HG03175 (cell line): ENCODE data around the gene LARP1.
"Not testable (repeated sequence)": the region's sequence is repeated elsewhere in the genome, so short reads cannot be mapped to it uniquely, and the experiment has no call there.

Source experiments
- ATAC-seq: cut with Tn5 transposase; IDR thresholded peaks from one replicate; pipeline ENCODE4 v1.9.1; 2021; ENCODE audit warnings: mild to moderate bottlenecking, moderate library complexity; ENCODE audit not compliant: unreplicated experiment

The LARP1 gene

DNA sequence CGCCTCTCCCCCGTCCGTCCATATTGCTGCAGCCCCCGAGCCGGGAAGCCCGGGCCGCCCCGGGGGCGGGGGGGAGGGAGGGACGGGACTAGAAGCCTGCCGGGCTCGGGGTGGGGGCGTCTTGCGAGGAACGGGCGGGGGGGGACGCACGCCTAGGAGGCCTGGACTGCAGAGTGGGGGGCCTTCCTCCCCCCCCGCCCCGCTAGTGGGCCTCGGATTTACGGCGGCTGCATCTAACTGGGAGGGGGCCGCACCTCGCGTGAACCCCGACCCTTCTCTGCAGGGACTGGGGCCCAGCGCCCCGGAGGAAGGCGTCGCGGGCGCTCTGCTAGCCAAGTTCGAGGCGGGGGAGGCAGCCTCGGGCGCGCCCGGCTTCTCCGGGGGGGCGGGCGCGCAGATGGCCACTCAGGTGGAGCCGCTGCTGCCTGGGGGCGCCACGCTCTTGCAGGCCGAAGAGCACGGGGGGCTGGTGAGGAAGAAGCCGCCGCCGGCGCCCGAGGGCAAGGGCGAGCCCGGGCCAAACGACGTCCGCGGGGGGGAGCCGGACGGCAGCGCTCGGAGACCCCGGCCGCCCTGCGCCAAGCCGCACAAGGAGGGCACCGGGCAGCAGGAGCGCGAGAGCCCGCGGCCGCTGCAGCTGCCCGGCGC is at the start of gene LARP1:
Gene LARP1, plus strand, starts transcription at position 17 of the 648 bp plus-strand sequence. Its CDS starts 381 bp downstream, at position 398.
- ATAC-seq, result peak; percentile 8

DNA sequence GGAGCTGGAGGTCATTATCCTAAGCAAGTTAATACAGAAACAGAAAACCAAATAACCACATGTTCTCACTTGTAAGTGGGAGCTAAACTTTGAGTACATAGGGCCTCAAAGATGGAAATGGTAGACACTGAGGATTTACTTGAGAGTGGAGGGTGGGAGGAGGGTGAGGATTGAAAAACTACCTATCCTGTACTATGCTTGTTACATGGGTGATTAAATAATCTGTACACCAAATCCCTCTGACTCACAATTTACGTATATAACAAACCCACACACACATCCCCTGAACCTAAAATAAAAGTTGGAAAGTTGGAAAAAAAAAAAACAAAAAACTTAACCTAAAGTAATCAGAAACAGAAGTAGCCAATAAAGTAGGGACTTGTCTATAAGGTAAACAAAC is 48.8 kb upstream of the LARP1 start:
- ATAC-seq, result no peak

DNA sequence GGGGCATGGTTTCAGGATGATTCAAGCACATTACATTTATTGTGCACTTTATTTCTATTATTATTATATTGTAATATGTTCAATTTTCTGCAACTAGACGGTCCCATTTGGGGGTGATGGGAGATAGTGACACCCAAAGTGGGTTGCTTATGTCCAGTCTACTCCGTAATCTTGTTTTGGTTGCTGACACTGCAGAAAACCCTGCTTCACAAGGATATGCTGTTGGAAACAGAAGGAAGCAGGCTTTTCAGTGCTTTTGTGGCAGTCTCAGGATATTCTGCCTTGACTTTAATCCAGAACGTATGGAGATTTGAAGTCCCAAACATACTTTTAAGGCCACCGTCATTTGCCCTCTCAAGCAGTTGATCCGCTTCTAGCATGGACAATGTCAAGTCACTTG is 47.5 kb upstream of the LARP1 start:
- ATAC-seq, result no peak

DNA sequence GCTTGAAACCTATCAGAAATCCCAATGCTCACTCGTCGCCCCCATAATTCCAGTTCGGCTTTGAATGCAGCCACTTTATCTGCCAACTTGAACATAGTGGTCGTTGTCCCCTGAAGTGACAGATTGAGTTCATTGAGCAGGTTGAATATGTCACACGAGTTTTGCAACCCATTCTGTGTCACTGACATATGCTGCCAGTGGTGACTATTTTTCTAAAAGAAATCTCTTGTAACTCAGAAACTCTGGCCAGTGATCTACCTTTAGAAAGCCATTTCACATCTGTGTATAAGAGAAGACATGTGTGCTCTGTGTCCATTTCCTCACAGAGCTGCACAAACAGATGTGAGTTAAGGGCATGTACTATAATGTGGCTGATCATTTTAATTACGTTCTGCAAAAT is 47.0 kb upstream of the LARP1 start:
- no peak for ATAC-seq

DNA sequence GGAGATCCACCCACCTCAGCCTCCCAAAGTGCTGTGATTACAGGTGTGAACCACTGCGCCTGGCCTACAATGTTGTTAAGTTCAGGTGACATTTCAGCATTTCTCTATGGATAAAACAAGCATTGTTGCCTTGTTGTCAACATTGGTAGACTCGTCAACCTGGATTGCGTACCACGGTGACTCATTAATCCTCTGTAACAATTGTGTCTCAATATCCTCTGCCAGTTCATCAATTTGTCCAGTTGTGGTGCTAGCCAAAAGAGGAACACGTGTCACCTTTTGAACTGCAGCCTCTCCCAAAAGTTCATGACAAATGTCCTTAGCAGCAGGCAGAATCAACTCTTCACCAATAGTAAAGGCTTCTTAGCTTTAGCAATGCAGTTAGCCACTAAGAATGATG is 46.3 kb upstream of the LARP1 start:
- ATAC-seq, result no peak

DNA sequence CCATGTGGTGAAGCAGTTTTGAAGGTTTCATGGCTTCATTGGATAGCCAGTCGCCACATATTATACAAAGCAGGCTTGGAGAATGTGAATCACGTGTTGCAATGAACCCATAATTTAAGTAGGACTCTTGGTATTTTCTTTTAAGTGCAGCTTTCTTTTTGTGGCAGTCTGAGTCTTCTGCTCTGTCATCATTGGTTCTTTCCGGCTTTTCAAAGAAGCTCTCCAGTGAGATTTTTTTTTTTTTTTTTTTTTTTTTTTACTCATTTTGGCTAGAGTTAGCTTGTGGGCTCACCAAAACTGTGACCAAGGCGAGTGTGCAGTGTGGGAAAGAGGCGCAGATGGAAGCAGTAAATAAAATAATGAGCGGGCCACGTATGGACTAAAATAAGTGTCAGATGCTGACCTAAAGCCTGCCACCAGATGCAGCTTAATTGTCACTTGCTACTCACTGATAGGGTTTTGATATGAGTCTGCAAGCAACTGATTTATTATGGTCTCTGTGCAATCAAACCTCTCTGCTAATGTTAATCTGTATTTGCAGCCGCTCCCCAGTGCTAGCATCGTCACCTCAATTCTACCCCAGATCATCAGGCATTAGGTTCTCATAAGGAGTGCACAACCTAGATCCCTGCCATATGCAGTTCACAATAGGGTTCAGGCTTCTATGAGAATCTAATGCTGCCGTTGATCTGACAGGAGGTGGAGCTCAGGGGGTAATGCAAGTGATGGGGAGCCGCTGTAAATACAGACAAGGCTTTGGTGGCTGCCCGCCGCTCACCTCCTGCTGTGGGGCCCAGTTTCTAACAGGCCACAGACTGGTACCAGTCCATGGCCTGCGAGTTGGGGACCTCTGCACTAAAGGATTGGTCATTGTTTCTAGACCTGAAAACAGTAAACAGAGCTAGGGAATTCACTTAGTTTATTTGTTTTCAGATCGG is 45.5 kb upstream of the LARP1 start:
- no peak for ATAC-seq

DNA sequence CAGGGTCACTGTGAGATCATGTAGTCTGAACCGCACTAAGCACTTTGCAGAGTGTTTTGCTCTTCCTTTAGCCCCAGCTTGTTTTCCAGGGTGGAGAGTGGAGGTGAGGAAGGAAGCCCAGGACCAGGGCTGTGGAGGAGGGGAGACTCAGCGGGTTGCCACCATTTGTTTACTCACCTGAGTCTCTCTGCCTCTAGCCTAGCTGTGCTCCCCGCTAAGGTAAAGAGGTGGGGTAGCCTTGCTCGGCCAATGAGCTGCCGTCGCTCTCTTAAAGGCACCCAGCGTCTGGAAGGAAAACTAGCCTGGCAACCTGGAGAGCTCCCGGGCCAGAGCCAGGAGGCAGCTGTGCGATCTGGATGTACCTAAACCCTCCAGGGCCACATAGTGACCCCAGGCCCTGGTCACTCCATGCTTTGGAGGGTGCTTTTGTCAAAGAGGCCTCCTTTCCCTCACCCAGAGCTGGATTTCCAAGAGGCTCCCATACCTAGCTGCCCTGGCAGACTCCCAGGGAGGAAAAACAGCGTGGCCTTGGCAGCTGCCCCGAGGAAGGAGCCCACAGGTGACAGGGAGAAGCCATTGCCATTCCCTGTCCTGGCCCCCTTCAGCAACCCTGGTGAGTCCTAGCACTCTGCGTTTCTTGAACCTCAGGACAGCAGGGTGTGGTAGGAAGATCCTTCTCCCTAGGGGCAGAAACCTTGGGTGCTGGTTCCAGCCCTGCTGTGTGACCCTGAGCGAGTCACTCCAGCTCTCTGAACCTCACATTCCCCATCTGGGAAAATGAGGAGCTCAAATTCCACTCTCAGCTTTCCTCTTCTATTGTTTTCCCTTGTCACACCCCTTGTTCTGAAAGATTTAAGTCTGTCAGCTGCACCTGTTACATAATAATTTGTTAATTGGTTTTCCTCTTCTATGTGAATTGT is 42.4 kb upstream of the LARP1 start:
- ATAC-seq, result no peak

DNA sequence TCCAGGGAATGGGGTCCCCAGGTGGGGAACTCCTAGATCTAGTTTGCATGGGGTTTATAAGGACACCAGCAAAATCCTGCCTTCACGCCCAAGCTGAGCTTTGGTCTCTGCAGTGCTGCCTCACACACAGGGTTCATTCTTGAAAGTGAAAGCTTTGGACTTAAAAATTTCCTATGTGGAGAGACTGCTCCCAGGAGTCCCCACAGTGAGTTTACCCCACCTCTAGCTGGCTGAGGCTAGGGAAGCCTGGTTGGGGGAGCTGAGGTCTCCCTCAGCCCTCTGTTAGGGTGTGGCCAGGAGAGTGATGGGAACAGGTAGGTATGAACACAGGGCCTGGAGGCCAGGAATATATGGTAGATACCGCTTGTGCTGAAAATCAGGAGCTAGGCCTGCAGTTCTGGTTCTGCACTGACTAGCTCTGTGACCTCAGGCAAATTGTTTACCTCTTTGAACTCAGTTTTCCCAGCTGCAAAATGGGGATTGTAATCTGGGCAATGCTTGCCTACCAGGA is 41.5 kb upstream of the LARP1 start:
- ATAC-seq, result no peak

DNA sequence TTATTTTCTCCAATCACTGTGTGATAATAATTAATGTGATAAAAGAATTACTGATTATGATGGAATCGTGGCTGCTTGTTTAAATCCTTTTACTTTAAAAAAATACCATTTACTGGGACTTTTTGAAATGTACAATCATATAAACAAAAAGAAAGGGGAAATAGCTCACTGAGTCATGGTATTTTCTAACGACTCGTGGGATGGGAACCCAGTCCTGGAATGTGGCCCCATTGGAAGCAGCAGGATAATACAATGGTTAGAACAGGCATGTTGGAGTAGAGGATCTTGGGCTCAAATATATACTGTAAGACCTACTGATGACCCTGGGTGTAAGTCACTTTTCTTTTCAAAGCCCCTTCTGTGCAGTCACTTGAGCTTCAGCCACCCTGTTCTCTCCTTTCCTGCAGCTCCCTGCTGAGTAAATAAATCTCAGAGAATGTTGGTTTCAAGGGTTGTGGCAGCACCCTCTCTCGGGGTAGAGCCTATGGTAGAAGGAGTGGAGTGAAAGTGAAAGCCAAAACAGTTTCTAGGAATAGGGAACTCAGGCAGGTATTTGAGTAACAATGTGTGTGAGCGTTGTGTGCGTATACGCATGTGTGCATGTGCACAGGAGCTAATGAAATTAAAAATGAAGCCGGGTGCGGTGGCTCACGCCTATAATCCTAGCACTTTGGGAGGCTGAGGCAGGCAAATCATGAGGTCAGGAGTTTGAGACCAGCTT is 40.8 kb upstream of the LARP1 start:
- ATAC-seq, result peak; percentile 69

DNA sequence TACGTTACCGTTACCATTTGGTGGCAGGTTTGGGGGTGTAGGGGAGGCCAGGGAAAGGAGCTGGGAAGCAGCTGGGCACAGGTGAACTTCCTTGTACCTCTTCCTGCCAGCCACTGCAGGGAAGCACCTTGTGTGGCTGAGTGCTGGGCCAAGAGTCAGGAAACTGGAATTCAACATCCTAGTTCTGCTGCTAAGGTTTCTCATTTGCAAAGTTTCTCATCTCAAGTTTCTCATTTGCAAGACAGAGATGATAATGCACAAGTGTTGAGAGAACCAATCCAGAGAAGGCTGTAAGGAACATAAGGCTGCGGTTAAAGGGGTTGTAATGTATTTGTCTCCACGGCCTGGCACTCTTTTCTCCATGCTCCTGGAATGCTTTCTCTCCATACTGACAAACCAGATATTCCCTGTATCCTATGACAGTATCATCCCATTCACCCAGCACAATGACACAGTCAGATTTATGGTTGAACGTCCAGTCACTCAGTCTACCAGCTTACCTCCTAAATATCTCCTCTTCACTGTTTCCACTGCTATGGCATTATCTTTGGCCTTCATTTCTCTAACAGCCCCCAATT is 33.6 kb upstream of the LARP1 start:
- ATAC-seq, result no peak

DNA sequence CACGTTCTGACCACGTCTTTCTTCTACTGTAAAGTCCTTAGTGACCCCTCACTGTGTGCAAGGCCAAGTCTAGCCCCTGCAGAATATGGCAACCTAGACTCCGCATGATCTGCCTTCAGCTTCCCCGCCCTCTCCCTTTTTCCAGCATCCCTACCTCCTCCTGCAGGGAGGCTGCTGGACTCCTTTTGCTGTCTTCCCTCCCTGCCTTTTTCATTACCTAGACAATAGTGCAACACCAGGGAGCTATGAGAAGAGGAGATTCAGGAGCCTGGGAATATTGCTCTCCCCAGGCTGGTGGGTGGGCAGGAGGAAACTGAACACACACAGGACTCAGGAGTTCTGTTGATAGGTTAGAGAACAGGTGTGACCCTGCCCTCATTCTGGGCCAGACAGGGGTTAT is 33.1 kb upstream of the LARP1 start:
- no peak for ATAC-seq

DNA sequence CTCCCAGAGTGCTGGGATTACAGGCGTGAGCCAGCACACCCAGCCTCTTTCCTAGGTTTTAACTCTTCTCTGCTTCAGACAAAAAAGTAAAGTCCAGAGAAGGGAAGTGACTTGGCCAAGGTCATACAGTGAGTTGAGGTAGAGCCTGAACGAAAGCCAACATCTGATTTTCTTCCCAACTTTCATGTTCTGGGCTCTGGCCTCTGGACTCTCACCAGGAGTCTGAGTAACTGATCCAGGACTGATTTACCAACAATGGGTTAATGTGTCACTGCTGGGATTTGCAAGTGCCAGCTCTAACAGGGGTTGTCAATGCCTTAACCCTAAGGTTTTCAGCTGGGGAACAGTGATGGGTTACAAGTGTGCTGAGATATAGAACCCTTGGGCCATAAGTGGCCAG is 32.2 kb upstream of the LARP1 start:
- no peak for ATAC-seq

DNA sequence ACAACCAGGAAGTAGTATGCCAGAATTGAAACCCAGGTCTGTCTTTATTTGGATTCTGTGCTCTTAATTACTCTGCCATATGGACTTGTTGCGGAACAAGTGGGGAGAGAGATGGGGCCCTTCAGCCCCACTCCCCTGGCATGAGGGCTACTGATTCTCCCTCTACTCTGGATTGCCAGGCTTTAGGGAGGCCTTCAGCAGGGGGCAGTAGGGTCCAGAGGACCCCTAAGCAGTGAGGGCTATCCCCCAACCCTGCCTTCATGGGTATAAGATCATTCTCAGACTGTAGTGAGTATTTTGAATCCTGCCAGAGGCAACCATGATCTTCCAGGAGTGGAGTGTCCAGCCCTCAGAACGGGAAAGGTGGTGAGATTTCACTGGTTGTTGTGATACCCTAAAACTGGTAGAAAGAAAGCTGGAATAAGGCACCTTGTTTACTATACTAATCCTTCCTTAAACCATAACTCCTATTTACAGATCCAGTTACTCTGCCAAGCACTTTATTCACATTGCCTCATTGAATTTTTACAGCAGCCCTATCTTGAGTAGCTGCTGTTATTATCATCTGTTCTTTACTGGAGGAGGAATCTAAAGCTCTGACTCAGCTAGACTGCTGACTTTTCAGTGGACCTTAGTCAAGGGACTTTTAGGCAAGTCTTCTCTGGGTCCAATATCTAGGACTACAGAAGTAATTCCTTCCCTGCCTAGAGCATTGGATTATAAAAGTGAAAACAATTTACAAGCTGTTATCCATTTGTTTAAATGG is 31.3 kb upstream of the LARP1 start:
- ATAC-seq, result no peak

DNA sequence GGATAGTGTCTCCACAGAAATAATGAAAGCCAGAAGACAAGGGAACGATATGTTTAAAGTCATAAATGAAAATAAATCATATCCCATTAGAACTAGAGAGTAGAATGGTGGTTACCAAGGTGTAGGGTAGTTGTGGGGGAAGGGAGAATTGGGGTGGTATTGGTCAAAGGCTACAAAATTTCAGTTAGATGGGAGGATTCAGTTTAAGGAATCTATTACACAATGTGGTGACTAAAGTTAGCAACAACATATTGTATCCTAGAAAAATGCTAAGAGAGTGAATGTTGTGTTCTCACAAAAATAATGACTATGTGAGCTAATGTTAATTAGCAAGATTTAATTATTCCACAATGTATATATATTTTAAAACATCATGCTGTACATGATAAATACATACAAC is 27.8 kb upstream of the LARP1 start:
- ATAC-seq, result no peak

DNA sequence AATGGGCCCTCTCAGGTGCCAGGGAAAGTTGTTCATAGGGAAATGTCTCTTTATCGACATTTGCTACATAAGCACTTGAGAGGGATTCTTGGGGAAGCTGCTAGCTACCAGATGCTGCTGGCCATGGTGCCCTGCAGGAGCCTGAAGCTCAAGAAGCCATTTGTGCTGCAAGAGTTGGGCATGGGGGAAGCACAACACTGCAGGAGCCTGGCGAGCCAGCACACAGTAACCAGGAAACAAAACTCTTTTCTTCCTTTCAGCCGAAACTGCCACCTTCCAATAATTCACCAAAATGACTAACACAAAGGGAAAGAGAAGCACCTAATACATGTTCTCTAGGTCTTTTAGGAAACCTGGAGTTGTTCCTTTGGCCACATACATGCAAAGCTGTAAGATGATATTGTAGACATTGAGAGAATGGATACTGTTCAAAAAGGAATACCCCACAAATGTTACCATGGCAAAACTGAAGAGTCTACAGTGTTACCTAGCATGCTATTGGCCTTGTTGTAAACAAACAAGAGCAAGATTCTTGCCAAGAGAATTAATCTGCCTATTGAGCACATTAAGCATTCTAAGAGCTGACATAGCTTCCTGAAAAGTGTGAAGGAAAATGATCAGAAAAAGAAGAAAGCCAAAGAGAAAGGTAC is 26.1 kb upstream of the LARP1 start:
- no peak for ATAC-seq

DNA sequence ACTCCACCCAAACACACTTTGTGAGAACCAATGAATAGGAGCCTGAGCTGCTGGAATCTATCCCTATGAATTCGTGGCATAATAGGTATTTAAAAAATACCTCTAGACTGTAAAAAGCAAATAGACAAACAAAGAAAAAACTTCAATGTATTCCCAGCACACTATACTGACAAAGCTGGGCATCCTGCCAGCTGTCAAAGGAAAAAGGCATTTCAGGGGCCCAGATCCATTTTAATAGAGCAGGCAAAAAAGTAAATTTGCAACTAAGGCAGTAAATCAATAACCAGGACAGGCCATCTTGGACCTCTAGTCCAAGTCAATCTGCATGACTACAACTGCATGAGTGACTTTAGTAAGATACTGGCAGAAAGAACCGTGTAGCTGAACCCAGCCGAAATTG is 25.6 kb upstream of the LARP1 start:
- no peak for ATAC-seq

DNA sequence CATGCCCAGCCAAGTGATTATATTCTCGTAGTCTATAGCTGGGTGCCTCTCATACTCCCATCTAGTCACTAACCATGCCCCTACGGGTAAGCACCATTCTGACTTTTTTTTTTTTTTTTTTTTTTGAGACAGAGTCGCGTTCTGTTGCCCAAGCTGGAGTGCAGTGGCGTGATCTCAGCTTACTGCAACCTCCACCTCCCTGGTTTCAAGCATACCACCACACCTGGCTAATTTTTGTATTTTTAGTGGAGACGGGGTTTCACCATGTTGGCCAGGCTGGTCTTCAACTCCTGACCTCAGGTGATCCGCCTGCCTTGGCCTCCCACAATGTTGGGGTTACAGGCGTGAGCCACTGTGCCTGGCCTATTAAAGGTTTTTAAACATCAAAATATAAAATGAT is 24.4 kb upstream of the LARP1 start:
- not testable (repeated sequence) for ATAC-seq

DNA sequence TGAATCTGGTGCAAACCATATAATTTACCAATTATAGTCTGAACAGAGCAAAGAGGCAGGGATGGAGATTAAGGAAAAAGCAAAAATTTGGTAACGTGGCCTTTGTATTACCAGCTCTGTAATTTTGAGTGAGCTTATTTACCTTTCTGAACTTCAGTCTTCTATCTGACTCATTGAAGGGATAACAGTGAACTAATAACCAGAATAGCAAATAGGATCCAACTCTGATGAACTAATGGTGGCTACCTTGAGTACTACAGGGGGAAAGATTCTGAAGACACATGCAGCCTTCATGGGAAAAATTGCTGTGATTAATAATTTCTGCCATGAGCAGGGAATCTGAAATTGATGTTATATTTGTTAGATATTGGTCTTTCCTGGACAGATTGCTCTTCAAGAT is 23.0 kb upstream of the LARP1 start:
- ATAC-seq, result no peak
